T-cell (primary cell): ENCODE data around the gene SNX9. TPM values are rescaled to one million over a fixed set of nuclear protein-coding genes. Genes with fewer than 3 reads are reported as not detected.
A peak's percentile ranks its signal among the peaks of the same experiment; 100 is the strongest.

Source experiments
- ATAC-seq, 4 experiments: fragments of 200-7000 bp in 3 of 4; fragments of 150-1000 bp in 1 of 4; cut with Tn5 transposase; replicated peaks in 1 of 4; 1 replicate in 3 of 4; 2 replicates in 1 of 4; pipeline ENCODE4 v1.10.0; 2021; ENCODE audit warnings: moderate library complexity in 3 of 4, mild to moderate bottlenecking in 2 of 4, moderate number of reproducible peaks in 1 of 4
- CTCF ChIA-PET, 2 donors: fragments of 300-600 bp; sonication (Branson Sonifier 250); formaldehyde crosslinking; loops; one replicate each; lab custom pipeline; 2022; ENCODE audit warnings: antibody characterized with exemption in 2 of 2; lab: Charles Lee
- POLR2A ChIA-PET, 2 donors: fragments of 300-600 bp; sonication (Branson Sonifier 250); formaldehyde crosslinking; loops; one replicate each; lab custom pipeline; 2022; ENCODE audit warnings: antibody characterized with exemption in 2 of 2; lab: Charles Lee
- DNase-seq, 35 experiments: peaks; one replicate each; pipeline versions ENCODE4 v3.0.0 to v3.0.0-alpha.2; 2013 to 2023
- H3K27ac ChIP-seq: one replicate; pipeline ENCODE4 v1.5.1; 2013; ENCODE audit warnings: low read length
- H3K27me3 ChIP-seq, 2 experiments: replicated peaks in 1 of 2; 1 replicate in 1 of 2; 2 replicates in 1 of 2; pipeline versions ENCODE4 v1.6.1 to v1.7.0; 2013; ENCODE audit warnings: low read length in 1 of 2, mixed read lengths in 1 of 2; ENCODE audit not compliant: control insufficient read depth in 2 of 2, insufficient read depth in 2 of 2; ENCODE audit errors: extremely low read depth in 1 of 2
- H3K36me3 ChIP-seq, 2 donors: 1 replicate in 1 of 2; 2 replicates in 1 of 2; pipeline versions ENCODE4 v1.6.1 to v1.7.0; 2013; ENCODE audit warnings: low read length in 1 of 2; ENCODE audit not compliant: control insufficient read depth in 2 of 2, insufficient read depth in 1 of 2; ENCODE audit errors: extremely low read depth in 1 of 2
- H3K4me1 ChIP-seq, 2 experiments: 1 replicate in 1 of 2; 2 replicates in 1 of 2; pipeline versions ENCODE4 v1.6.1 to v1.7.0; 2013; ENCODE audit warnings: low read length in 2 of 2, mixed read lengths in 1 of 2; ENCODE audit not compliant: insufficient read depth in 2 of 2, control insufficient read depth in 1 of 2; ENCODE audit errors: extremely low read depth in 1 of 2
- H3K4me3 ChIP-seq, 2 donors: 1 replicate in 1 of 2; 2 replicates in 1 of 2; pipeline versions ENCODE4 v1.5.1 to v1.7.0; 2013; ENCODE audit warnings: mild to moderate bottlenecking in 2 of 2, low read length in 1 of 2, moderate library complexity in 1 of 2; ENCODE audit not compliant: control insufficient read depth in 1 of 2; ENCODE audit errors: extremely low read depth in 1 of 2
- H3K9me3 ChIP-seq: 2 replicates; pipeline ENCODE4 v1.7.0; 2013
- H3K27ac Mint-ChIP-seq, 2 donors: one replicate each; pipeline ENCODE4 v1.8.0; 2020 to 2021; ENCODE audit warnings: mild to moderate bottlenecking in 2 of 2, mixed read lengths in 2 of 2
- H3K27me3 Mint-ChIP-seq, 2 donors: one replicate each; pipeline ENCODE4 v1.8.0; 2021 to 2022; ENCODE audit warnings: mixed read lengths in 2 of 2
- H3K36me3 Mint-ChIP-seq: one replicate; pipeline ENCODE4 v1.8.0; 2021; ENCODE audit warnings: mixed read lengths
- H3K4me1 Mint-ChIP-seq, 3 donors: one replicate each; pipeline ENCODE4 v1.8.0; 2020 to 2022; ENCODE audit warnings: mixed read lengths in 3 of 3, mild to moderate bottlenecking in 1 of 3
- H3K4me3 Mint-ChIP-seq, 3 donors: one replicate each; pipeline ENCODE4 v1.8.0; 2020 to 2022; ENCODE audit warnings: mild to moderate bottlenecking in 3 of 3, mixed read lengths in 3 of 3, moderate library complexity in 3 of 3
- H3K9me3 Mint-ChIP-seq, 3 donors: one replicate each; pipeline ENCODE4 v1.8.0; 2020 to 2022; ENCODE audit warnings: mixed read lengths in 3 of 3
- WGBS: methylation state at CpG from one replicate; pipeline ENCODE4 v1.1.5; 2013; ENCODE audit warnings: missing lambda C conversion rate; ENCODE audit not compliant: insufficient coverage; 5-methylcytosine and 5-hydroxymethylcytosine counted together
- total RNA-seq, 35 experiments: library from RNA in 6 of 35; stranded (reverse) in 6 of 35; fragments of 120-200 nt in 1 of 35; gene quantifications; one replicate each; pipeline versions ENCODE4 v1.2.1 to v1.2.4 and lab custom pipeline; 2013 to 2026

The SNX9 gene
- total RNA-seq = 10 to 100 TPM; 20.5 to 25.9 (median 23.7) TPM
- total RNA-seq (2013) = 16.7 TPM
- 59.7 to 455 (median 156) reads per million in 29 experiments for total RNA-seq (lab: John Stamatoyannopoulos, UW)

GRCh38 chr6:157823001-157823527 lies at the start of gene SNX9:
TSS of gene SNX9 (plus strand) at chr6:157823246. CDS start at chr6:157823435, 189 bp downstream.
- ChIA-PET POLR2A (no interaction called here), CTCF (interaction anchor here in 1 of 2 donors (0.6 kb wide), 1 partner anchor 548 kb away, joined by 3 read pairs; no protein-coding TSS in a partner anchor)
- Histone ChIP-seq H3K9me3 (no peaks in the 10 kb centered on the region), H3K4me1 (peaks cover 9 to 17% of the 10 kb centered on the region in 2 experiments), H3K27me3 (no peaks in the 10 kb centered on the region), H3K27ac (peak within 1 kb of the TSS; percentile 75), H3K36me3 (no peaks in the 10 kb centered on the region), H3K4me3 (peak within 1 kb of the TSS; percentile 69 to 77)
- Mint-ChIP-seq H3K27me3 (no peaks in the 10 kb centered on the region), H3K36me3 (no peaks in the 10 kb centered on the region), H3K27ac (peak within 1 kb of the TSS; percentile 97), H3K4me3 (peak within 1 kb of the TSS; percentile 93 to 97 (median 94)), H3K9me3 (no peaks in the 10 kb centered on the region), H3K4me1 (peaks cover 34 to 41% (median 36%) of the 10 kb centered on the region in 3 donors)
- ATAC-seq (peak; percentile 52 to 77 (median 74)), DNase-seq (peak in 34 of 35 experiments; percentile 17 to 77 (median 55))
- WGBS = under 1% methylated on average over 92 of the region's 92 CpGs

DNA sequence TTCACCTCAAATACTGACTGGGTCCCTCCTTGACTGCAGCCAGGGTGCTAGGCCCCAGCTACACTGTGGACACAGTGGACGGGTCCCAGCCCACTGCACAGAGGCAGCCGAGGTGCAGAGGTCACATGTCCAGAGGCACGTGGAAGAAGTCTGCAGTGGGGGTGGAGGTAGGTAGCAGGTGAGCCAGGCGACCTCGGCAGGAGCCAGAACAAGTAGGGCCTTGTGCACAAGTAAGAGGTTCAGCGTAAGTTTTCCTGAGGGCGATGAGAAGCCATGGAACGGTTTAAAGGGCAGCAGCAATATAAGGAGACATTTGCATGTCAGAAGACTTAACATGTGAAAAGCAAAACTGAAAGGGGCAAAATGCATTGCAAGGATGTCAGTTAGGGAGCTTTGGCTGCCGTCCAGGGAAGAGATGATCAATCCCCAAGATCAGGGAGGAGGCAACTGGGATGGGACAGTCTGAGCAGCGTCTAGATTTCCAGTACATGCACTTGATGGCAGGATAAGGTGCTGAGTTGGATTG lies 49.7 kb upstream of the SNX9 start:
- ChIA-PET CTCF (interaction anchor here (0.5 to 0.8 kb wide), 2 partner anchors 17 to 98 kb away, joined by 3 to 5 read pairs; no protein-coding TSS in a partner anchor), POLR2A (no interaction called here)
- no peak for DNase-seq
- Mint-ChIP-seq H3K4me1 (peaks cover 19 to 41% (median 30%) of the 10 kb centered on the region in 3 donors), H3K36me3 (no peaks in the 10 kb centered on the region), H3K4me3 (peak overlapping the region in 1 of 3 donors; percentile 39), H3K27me3 (peaks cover 0 to 9% of the 10 kb centered on the region in 2 donors), H3K9me3 (no peaks in the 10 kb centered on the region), H3K27ac (peak overlapping the region; percentile 16 to 50)
- no peaks in the 10 kb centered on the region for H3K36me3 ChIP-seq
- no peak overlapping the region for H3K4me3 ChIP-seq
- H3K27me3 ChIP-seq = peaks cover 0 to 13% of the 10 kb centered on the region in 2 experiments
- ATAC-seq = no peak
- 85% methylated on average over 9 of the region's 10 CpGs for WGBS
- H3K4me1 ChIP-seq = peaks cover 11 to 14% of the 10 kb centered on the region in 2 experiments
- H3K9me3 ChIP-seq = no peaks in the 10 kb centered on the region
- H3K27ac ChIP-seq = no peak overlapping the region

DNA sequence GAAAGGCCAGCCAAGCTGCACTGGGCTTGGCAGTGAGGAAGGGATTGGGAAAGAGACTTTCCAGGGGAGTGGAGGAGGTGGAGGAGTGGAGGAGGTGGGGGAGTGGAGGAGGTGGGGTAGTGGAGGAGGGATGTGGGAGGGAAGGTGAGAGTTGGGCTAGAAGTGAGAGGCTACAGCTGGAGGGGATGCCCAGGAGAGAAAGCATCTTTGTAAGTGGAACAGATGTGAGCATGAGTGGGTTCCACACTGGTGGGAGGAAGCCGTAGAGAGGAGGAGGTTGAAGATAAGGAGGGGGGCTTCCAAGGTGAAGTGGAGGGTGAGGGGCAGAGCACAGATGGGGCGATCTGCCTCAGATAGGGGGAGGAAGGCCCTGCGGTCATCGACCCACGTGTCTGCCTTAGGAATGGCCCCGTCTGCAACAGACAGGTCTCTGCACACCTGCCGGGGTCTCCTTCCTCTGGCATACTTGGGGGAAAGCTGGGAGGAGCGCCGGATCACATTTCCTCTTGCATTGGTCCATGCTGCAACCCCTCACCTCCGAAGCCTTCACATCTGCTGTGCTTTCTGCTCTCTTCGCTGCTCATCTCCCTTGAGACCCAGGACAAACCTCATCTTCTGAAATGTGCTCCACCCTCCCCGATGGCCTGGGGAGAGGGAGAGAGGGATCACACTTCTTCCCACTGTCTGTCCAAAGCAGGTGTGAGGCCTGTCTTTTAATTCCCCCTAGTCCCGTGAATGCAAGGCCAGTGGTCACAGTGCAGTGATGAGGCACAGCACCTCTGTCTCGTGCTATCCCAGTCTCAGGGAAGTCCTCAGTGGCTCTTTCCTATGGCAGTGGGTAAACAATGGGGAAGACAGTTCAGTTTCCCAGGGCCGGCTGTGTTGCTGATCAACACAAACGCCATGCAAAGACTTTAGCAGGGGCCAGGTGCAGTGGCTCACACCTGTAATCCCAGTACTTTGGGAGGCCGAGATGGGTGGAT lies 48.6 kb upstream of the SNX9 start:
- Histone ChIP-seq H3K27ac (no peak overlapping the region), H3K4me3 (no peak overlapping the region), H3K27me3 (peaks cover 0 to 13% of the 10 kb centered on the region in 2 experiments), H3K9me3 (no peaks in the 10 kb centered on the region), H3K36me3 (no peaks in the 10 kb centered on the region), H3K4me1 (peaks cover 2 to 4% of the 10 kb centered on the region in 2 experiments)
- POLR2A ChIA-PET = no interaction called here
- Mint-ChIP-seq H3K4me3 (peak overlapping the region in 1 of 3 donors; percentile 39), H3K36me3 (no peaks in the 10 kb centered on the region), H3K27me3 (peaks cover 0 to 7% of the 10 kb centered on the region in 2 donors), H3K27ac (peak overlapping the region in 1 of 2 donors; percentile 2), H3K4me1 (peaks cover 11 to 30% (median 21%) of the 10 kb centered on the region in 3 donors), H3K9me3 (no peaks in the 10 kb centered on the region)
- DNase-seq (peak in 1 of 35 experiments; percentile 27), ATAC-seq (peak in 3 of 4 experiments; percentile 38 to 65 (median 60))
- 81% methylated on average over 9 of the region's 17 CpGs for WGBS
- CTCF ChIA-PET = interaction anchor here in 1 of 2 donors (0.6 kb wide), 1 partner anchor 14 kb away, joined by 5 read pairs; no protein-coding TSS in a partner anchor

DNA sequence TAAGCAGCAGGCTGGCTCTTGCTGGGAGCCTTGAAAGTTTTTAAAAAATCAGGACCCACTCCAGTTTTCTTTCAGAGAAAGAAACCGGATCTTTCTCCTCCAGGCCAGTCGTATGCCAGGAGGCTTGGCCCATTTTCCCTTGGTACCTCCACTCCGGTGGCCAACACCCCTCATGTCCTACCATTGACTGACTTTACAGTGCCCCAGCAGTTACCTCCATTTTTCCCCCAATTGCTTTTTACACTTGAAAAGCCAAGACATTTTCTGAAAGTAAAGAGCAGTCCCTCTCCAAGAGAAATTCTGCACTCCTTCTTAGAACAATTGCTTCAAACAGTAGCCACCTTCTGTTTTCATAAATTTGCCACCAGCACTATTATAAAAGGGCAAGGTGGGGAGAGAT lies 47.7 kb upstream of the SNX9 start:
- H3K9me3 Mint-ChIP-seq = no peaks in the 10 kb centered on the region
- H3K36me3 Mint-ChIP-seq = no peaks in the 10 kb centered on the region
- H3K27ac Mint-ChIP-seq = no peak overlapping the region
- peaks cover 0 to 7% of the 10 kb centered on the region in 2 donors for H3K27me3 Mint-ChIP-seq
- 97% methylated on average over 3 of the region's 3 CpGs for WGBS
- Histone ChIP-seq H3K4me3 (no peak overlapping the region), H3K36me3 (no peaks in the 10 kb centered on the region), H3K27ac (no peak overlapping the region), H3K9me3 (no peaks in the 10 kb centered on the region), H3K4me1 (no peaks in the 10 kb centered on the region), H3K27me3 (peaks cover 0 to 13% of the 10 kb centered on the region in 2 experiments)
- DNase-seq (no peak), ATAC-seq (no peak)
- no peak overlapping the region for H3K4me3 Mint-ChIP-seq
- ChIA-PET POLR2A (no interaction called here), CTCF (no interaction called here)
- H3K4me1 Mint-ChIP-seq = peaks cover 12 to 26% (median 18%) of the 10 kb centered on the region in 3 donors

DNA sequence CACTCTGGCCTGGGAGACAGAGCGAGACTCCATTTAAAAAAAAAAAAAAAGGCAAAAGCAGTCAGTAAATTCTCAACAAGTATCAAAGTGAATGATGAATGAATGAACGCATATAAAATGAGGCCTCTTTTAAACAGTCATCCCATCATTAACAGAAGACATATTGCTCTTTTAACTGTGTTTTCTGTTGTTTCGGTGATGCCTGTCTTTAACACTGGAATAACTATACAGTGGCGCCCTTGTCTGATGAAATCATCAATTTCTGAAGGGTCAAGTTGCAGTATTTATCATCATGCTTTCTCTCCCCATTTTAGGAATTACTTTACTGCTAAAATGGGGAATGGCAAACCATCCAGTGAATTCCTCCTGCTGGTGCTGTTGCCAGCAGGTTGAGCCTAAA lies 45.7 kb upstream of the SNX9 start:
- no peak for DNase-seq
- H3K4me3 Mint-ChIP-seq = no peak overlapping the region

GRCh38 chr6:157778719-157779118 lies 44.3 kb upstream of the SNX9 start:
- CTCF ChIA-PET = no interaction called here
- H3K27ac Mint-ChIP-seq = no peak overlapping the region
- Histone ChIP-seq H3K9me3 (no peaks in the 10 kb centered on the region), H3K27ac (no peak overlapping the region), H3K27me3 (peaks cover 0 to 9% of the 10 kb centered on the region in 2 experiments), H3K36me3 (no peaks in the 10 kb centered on the region), H3K4me3 (no peak overlapping the region), H3K4me1 (no peaks in the 10 kb centered on the region)
- peaks cover 0 to 7% (median 7%) of the 10 kb centered on the region in 3 donors for H3K9me3 Mint-ChIP-seq
- ATAC-seq (no peak), DNase-seq (no peak)
- 79% methylated on average over 3 of the region's 4 CpGs for WGBS
- no peaks in the 10 kb centered on the region for H3K36me3 Mint-ChIP-seq
- POLR2A ChIA-PET = no interaction called here
- peaks cover 0 to 2% of the 10 kb centered on the region in 2 donors for H3K27me3 Mint-ChIP-seq
- H3K4me1 Mint-ChIP-seq = peaks cover 7 to 12% (median 8%) of the 10 kb centered on the region in 3 donors
- H3K4me3 Mint-ChIP-seq = no peak overlapping the region

More for the DNA sequence above, 45.7 kb upstream of the SNX9 start:
- Mint-ChIP-seq H3K9me3 (peaks cover 0 to 7% (median 7%) of the 10 kb centered on the region in 3 donors), H3K4me1 (peaks cover 12 to 25% (median 19%) of the 10 kb centered on the region in 3 donors), H3K36me3 (no peaks in the 10 kb centered on the region), H3K27me3 (peaks cover 0 to 6% of the 10 kb centered on the region in 2 donors), H3K27ac (no peak overlapping the region)
- Histone ChIP-seq H3K27ac (no peak overlapping the region), H3K9me3 (no peaks in the 10 kb centered on the region), H3K27me3 (peaks cover 0 to 12% of the 10 kb centered on the region in 2 experiments), H3K4me1 (no peaks in the 10 kb centered on the region), H3K36me3 (no peaks in the 10 kb centered on the region), H3K4me3 (no peak overlapping the region)
- WGBS = no CpG with 5 or more reads among the region's 4 CpGs
- no peak for ATAC-seq
- POLR2A ChIA-PET = no interaction called here
- CTCF ChIA-PET = no interaction called here
